SW480 (cell line): ENCODE measurements around the gene OR2V2.

ENCODE experiments used
- DNase-seq: peaks from one replicate; pipeline ENCODE4 v3.0.0-alpha.2; 2016; ENCODE audit warnings: low spot score

Gene OR2V2

GRCh38 chr5:181190711-181191525 lies 43.5 kb downstream of the OR2V2 start:
- peak; percentile 61 for DNase-seq

GRCh38 chr5:181191526-181192336 lies 44.3 kb downstream of the OR2V2 start:
- DNase-seq: peak; percentile 96

- DNase-seq: no peak
Observed at GRCh38 chr5:181192337-181193046, 45.1 kb downstream of the OR2V2 start.

- no peak for DNase-seq
Observed at GRCh38 chr5:181193656-181194055, 46.3 kb downstream of the OR2V2 start.

- DNase-seq: no peak
Observed at GRCh38 chr5:181194489-181195248, 47.3 kb downstream of the OR2V2 start.

- DNase-seq: no peak
Observed at GRCh38 chr5:181195249-181195761, 47.9 kb downstream of the OR2V2 start.

- DNase-seq: no peak
Observed at GRCh38 chr5:181197326-181197951, 50.1 kb downstream of the OR2V2 start.

GRCh38 chr5:181198106-181198685 lies 50.8 kb downstream of the OR2V2 start:
- DNase-seq: no peak

GRCh38 chr5:181198905-181199519 lies 51.6 kb downstream of the OR2V2 start:
- DNase-seq: no peak

GRCh38 chr5:181199881-181200638 lies 52.7 kb downstream of the OR2V2 start:
- no peak for DNase-seq

- no peak for DNase-seq
Observed at GRCh38 chr5:181200816-181201215, 53.4 kb downstream of the OR2V2 start.

- no peak for DNase-seq
Observed at GRCh38 chr5:181203093-181203711, 55.8 kb downstream of the OR2V2 start.

GRCh38 chr5:181203777-181204112 lies 56.4 kb downstream of the OR2V2 start:
- DNase-seq: peak; percentile 54

- peak; percentile 60 for DNase-seq
Observed at GRCh38 chr5:181204113-181204825, 56.9 kb downstream of the OR2V2 start.

GRCh38 chr5:181204826-181205760 lies 57.7 kb downstream of the OR2V2 start, which contains the start of gene TRIM7:
TRIM7 (minus strand) TSS chr5:181205196; CDS start chr5:181205110, 86 bp downstream.
- peak; percentile 75 for DNase-seq

- peak; percentile 58 for DNase-seq
Observed at GRCh38 chr5:181205761-181206649, 58.6 kb downstream of the OR2V2 start.
